GM19240 (cell line): Measurements from ENCODE around the gene RRP7A.
"Not testable (repeated sequence)": the region's sequence is repeated elsewhere in the genome, so short reads cannot be mapped to it uniquely, and the experiment has no call there.

Experiments used
- DNase-seq: peaks from one replicate; pipeline ENCODE4 v3.0.0; 2011; ENCODE audit warnings: low spot score; ENCODE audit not compliant: insufficient read length

The RRP7A gene

DNA sequence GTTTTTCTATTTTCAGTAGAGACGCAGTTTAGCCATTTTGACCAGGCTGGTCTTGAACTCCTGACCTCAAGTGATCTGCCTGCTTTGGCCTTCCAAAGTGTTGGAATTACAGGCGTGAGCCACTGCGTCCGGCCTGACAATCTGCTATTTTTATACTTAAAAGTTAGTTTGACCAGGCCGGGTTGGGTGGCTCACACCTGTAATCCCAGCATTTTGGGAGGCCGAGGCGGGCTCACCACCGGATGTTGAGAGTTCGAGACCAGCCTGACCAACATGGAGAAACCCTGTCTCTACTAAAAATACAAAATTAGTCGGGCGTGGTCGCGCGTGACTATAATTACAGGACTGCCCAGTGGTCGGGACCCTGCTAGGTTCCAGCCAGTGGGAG, 19.8 kb downstream of the RRP7A start:
- DNase-seq: not testable (repeated sequence)

DNA sequence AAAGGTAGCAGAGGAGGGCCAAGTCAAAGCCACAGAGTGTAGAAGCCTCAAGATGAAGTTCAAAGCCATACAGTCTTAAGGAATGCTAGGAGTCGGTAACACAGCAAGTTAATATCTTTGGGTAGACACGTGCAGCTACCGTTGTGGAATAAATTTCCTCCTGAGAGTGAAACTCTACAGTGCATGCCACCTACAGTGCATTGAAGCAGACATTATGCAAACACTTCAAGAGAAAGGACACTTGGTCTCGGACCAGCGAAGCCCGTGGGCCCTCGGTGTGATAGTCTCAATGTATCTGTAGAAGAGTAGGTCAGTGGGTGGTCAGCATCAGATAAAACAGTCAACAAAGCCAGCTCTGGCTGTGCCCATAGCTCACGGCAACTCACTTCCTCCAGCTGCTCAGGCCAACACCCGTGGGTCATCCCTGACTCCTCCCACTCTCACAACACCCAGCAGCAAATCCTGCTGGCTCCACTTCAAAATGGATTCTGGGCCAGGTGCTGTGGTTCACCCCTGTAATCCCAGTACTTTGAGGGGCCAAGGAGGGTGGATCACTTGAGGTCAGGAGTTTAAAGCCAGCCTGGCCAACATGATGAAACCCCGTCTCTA, 24.0 kb downstream of the RRP7A start:
- not testable (repeated sequence) for DNase-seq

DNA sequence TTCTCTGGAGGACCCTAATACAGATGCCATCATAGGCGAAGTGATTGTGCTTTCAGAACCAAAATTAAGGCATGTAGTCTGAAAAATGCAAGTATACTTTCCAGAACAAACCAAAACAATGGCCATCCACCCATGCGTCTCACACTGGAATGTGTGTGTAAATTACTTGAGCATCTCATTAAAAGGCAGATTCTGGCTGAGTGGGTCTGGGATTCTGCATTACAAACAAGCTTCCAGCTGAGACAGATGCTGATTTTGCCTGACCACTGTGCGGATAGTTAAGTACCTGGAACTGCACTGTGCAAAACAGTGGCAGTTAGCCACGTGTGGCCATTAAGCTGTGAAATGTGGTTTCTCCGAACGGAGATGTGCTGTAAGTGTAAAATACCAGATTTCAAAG, 26.2 kb downstream of the RRP7A start:
- no peak for DNase-seq

DNA sequence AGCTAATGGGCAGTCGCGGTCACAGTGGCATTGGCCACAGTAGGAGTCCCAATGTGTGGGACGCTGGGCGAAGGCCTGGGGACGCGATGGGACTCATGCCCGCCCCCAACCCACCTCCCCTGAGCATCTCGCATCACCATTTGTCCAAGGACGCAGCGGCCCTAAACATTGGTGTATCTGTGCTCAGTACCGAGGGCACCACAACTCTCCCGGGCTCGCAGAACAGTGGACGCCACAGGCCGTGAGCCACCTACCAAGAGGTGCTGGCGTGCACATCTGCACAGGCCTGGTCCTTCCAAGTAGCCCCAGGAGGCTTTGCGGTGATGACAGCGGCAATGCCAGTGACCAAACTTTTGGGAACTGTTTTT, 27.3 kb downstream of the RRP7A start:
- no peak for DNase-seq

DNA sequence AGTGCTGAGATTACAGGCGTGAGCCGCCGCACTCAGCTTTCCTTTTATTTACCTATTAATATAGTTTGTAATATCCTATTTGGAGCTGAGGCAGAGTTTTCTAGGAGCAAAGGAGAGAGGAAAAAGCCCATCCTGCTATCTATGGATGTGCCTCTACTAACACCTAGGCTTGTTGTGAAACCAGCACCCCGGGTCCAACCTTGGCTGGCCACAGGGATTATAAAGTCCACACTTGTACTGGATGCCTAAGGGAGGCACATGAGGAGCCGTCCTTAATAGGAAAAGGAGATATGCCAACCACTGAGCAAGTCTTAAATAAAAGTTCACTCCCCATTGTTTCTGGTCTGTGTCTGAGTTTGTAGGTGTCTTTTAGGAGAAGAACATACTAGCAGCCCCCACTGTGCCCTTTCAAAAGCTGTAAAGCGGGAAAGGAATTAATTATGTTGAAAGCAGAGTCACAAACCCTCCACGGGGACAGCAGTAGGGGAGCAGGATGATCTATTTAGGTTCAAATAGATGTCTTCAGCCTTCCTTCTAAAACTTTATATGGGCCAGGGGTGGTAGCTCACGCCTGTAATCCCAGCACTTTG, 29.3 kb downstream of the RRP7A start:
- DNase-seq: no peak

DNA sequence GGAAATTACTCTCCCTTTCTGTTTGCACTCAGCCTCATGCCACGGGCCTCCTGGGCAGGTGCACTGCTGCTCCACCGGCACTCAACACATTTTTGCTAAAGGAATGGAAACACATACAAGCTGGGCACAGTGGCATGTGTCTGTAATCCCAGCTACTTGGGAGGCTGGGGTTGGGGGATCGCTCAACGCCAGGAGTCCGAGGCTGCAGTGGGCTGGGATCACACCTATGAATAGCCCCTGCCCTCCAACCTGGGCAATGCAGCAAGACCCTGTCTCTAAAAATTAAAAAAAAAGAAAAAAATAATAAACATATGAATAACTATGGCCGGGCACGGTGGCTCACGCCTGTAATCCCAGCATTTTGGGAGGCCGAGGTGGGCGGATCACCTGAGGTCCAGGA, 30.6 kb downstream of the RRP7A start:
- no peak for DNase-seq

DNA sequence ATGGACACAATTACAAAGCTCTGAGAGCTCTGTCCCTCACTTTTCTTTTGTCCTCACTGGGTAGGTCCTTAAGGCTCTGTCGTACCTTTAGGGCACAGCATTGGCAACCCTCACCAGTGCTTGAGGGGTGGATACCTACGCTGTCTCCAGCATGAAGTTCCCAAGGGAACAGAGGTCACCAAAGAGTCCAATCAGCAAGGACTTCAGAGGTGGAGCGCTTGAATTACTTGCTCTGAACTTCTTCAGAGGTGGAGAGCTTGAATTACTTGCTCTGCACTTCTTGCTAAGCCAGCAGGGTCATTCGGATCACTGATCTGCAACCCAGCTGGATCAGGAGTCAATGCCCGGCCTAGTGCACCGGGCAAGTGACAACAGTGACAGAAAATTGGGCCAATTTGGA, 35.1 kb downstream of the RRP7A start:
- DNase-seq: no peak

DNA sequence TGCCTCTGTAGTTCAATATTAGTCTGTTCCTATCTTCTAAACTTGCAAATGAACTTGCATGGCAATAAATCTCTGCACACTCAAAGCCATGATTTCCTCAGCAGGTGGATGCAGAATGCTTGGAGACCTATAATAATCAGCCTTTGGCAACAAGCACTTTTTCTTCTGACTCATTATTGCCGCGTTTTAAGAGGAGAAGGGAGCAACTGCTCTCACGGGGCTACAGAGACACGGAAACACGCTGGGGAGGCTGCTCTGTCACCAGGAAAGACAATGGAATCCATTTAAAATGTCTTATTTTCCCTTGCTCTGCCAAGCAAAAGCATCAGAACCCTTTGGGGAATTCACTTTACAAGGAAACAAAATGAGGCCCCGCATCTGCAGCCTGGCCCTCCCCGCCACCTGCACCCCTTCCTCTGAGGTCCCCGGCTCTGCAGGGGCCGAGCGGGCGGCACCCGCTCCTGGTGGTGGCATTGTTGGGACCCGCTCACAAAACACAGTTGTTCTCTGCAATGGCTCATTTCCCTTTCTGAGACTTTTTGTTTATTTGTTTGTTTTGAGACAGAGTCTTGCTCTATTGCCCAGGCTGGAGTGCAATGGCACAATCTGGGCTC, 35.9 kb downstream of the RRP7A start:
- not testable (repeated sequence) for DNase-seq

DNA sequence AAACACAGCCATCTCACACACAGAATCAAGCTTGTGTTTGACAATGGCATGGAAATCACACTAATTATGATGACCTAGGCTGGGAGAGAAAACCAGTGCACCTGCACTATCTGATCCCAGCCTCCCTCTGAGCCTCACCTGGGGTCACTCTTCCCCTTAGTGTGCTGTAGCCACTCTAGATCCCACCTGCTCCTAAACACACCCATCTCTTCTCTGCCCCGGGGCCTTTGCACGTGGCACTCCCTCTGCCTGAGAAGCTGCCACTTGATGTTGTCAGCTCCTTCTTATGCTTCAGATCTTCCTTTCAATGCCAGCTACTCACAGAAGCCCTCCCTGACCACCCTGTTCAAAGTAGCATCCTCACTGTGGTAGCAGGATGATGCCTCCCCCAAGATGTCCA, 44.5 kb downstream of the RRP7A start:
- DNase-seq: no peak

DNA sequence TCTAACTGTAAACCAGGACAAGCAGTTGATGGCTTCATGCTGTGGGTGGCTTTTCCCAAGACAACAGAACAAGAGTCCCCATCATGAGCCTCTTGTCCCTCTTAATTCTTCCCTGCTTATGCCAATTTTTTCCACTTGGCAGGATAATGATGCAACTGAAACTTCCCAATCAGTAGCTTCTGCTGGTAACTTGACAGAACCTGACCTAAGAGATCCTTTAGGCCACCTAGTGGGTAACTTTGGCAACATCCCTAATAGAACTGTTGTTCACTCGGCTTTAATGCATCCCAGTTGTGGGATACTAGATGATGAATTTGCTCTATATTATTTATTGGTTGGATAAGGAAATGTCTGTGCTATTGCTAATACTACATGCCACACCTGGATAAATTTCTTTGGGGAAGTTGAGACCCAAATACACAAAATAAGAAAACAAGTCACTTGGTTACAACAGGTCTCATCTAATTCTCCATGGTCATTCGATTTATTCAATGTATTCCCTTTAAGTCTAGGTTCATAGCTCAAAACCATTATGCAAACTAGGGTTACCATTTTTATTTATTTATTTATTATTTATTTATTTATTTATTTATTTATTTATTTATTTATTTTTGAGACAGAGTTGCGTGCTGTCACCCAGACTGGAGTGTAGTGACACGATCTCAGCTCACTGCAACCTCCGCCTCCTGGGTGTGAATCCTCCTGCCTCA, 46.0 kb downstream of the RRP7A start:
- DNase-seq: no peak

DNA sequence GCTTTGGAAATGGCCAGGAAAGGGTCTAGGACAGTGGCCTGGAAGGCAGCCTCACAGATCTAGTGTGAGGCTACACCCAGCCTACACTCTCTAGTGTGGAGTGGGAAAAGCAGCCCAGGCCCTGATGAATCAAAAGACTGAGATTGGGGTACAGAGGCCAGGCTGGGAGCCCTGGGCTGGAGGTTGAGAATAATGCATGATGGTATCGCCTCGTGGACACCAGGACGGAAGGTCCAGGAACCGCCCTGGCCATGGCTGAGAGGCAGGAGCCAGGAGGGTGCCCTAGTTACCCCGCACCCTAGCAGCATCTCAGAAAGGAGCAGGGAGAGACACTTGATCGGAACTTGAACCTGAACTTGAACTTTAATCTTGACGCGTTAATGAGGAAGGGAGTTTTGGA, 46.9 kb downstream of the RRP7A start:
- no peak for DNase-seq

DNA sequence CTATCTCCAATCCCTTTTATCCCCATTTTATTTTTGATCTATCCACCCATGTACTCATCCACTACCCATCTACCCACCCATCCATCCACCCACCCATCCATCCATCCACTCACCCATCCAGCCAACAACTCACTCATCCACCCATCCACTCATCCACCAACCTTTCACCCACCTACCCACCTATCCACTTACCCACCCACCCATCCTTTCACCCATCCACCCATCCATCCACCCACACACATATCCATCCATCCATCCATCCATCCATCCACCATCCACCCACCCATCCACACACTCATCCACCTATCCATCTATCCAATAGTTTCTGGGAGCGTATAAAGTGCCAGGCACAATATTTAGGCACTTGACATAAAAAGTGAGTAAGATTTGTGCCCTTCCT, 48.2 kb downstream of the RRP7A start:
- no peak for DNase-seq

DNA sequence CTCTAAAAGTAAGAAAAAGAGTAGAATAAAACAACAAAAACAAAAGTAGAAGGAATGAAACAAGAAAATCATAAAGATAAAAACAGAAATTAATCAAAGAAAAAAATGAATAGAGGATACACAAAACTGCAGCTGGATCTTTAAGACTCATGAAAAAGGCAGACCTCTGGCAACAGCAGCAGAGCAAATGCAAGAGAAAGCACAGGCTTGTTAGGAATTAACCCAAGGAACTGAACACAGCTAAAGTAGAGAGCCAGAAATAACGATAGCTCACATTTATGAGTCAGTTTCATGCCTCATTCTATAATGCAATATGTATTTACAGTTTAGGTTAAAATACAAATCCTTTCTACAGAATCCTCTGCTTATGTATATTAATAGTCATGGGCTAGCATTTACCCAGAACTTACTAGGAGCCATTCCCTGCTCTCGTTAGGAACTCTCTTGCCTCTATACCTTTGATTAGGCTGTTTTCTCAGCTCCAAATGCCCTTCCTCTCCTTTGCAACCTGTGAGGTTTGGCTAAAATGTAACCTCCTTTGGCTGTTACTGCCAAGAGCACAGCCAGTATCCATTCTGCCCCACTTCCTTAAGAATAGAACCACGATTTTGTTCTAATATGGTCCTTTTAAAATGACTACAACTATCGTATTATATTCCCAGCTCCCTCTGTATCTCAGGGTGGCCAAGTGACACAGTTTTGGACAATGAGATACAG, 49.1 kb downstream of the RRP7A start:
- DNase-seq: no peak

DNA sequence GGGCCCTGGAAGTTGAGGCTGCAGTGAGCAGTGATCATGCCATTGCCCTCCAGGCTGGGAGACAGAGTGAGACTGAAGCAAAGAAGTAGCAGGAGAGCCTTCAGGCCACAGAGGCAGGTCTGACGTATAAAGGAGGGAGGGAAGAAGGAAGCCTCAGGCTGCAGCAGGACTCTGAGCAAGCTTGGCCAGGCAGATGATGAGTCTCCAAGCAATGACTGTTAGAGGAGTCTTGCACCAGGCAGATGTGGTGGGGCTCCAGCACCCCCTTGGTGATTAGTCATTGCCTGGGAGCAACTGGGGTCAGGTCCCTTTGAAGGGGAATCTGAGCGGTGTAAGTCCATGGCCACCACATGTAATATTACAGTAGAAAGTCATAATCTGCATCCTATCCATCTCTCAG, 50.8 kb downstream of the RRP7A start:
- no peak for DNase-seq

DNA sequence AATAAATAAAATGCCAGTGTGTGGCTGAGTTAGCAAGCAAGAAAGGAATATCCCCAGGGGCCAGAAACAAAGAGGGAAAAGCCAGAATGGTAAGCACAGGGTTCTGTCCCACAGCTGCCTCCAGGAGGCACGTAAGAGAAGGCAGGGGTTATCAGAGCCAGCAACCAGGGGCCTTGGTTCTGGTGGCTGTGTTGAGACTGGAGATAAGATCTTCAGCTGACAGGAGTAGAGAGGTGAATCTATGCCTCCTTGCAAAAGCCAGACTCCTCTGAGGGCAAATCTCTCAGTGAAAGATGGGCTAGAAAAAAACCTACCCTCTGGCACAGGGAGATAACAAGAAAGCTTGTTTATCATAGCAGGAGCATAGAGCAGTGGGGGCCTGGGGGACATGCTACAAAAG, 57.6 kb downstream of the RRP7A start:
- DNase-seq: no peak

DNA sequence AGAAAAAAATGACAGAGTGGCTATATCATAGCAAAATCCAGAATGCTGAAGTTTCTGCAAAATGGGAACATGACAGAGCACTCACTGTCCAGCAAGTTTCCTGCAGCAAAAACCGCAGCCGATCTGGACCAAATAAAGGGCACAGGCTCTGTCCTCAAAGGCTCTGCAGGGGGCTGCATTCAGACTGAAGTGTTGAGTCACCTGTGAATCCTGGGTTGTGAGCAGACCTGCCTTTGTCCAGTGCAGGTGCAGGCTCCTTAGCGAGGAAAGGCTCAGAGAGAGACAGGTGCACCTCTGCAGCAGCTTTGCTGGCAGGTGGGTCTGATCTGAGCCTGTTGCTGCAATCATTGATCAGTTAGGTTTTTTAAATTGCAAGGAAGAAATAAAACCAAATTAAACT, 58.1 kb downstream of the RRP7A start:
- no peak for DNase-seq
